HUES48 (cell line): Measurements from ENCODE around the gene NRSN2.

Source experiments
- H3K27ac ChIP-seq: one replicate; pipeline ENCODE4 v1.7.0; 2013; ENCODE audit warnings: low read depth, low read length, inconsistent platforms
- H3K27me3 ChIP-seq: 2 replicates; pipeline ENCODE4 v1.6.1; 2013; ENCODE audit warnings: mild to moderate bottlenecking, low read length; ENCODE audit not compliant: control insufficient read depth, insufficient read depth
- H3K36me3 ChIP-seq: 2 replicates; pipeline ENCODE4 v1.6.1; 2013; ENCODE audit warnings: low read length; ENCODE audit not compliant: control insufficient read depth, insufficient read depth
- H3K4me1 ChIP-seq: 2 replicates; pipeline ENCODE4 v1.6.1; 2013; ENCODE audit warnings: mild to moderate bottlenecking, low read length; ENCODE audit not compliant: control insufficient read depth, insufficient read depth
- H3K4me3 ChIP-seq: 2 replicates; pipeline ENCODE4 v1.5.1; 2013; ENCODE audit warnings: mild to moderate bottlenecking, low read depth, low read length
- H3K9ac ChIP-seq: 2 replicates; pipeline ENCODE4 v1.6.1; 2013; ENCODE audit warnings: mild to moderate bottlenecking, low read depth, low read length, moderate library complexity
- H3K9me3 ChIP-seq: 2 replicates; pipeline ENCODE4 v1.6.1; 2013; ENCODE audit warnings: low read length; ENCODE audit not compliant: control insufficient read depth, insufficient read depth

NRSN2 gene

GRCh38 chr20:346640-347316 is at the start of gene NRSN2:
Gene NRSN2, plus strand, starts transcription at chr20:347111. Its CDS starts 2,533 bp downstream, at chr20:349644.
- Histone ChIP-seq H3K4me3 (peak within 1 kb of the TSS; percentile 83), H3K27me3 (no peaks in the 10 kb centered on the region; the same call in 1 of the 2 replicates), H3K9me3 (no peaks in the 10 kb centered on the region), H3K27ac (peak within 1 kb of the TSS; percentile 98), H3K36me3 (peaks cover 8% of the 10 kb centered on the region; the same call in 1 of the 2 replicates), H3K9ac (peak within 1 kb of the TSS; percentile 81), H3K4me1 (peaks cover 12% of the 10 kb centered on the region)

- Histone ChIP-seq H3K9me3 (no peaks in the 10 kb centered on the region), H3K27me3 (peaks cover 25% of the 10 kb centered on the region), H3K9ac (peak overlapping the region; percentile 88), H3K36me3 (no peaks in the 10 kb centered on the region), H3K27ac (peak overlapping the region; percentile 88), H3K4me3 (peak overlapping the region; percentile 98), H3K4me1 (peaks cover 36% of the 10 kb centered on the region)
Measured at GRCh38 chr20:297925-298775, 48.8 kb upstream of the NRSN2 start.

GRCh38 chr20:298776-299391 is 48.0 kb upstream of the NRSN2 start:
- H3K36me3 ChIP-seq: no peaks in the 10 kb centered on the region
- peak overlapping the region; percentile 22 for H3K9ac ChIP-seq
- H3K4me1 ChIP-seq: peaks cover 36% of the 10 kb centered on the region
- H3K27ac ChIP-seq: no peak overlapping the region
- H3K9me3 ChIP-seq: no peaks in the 10 kb centered on the region
- H3K27me3 ChIP-seq: peaks cover 18% of the 10 kb centered on the region
- H3K4me3 ChIP-seq: peak overlapping the region; percentile 98

- H3K27me3 ChIP-seq: peaks cover 11% of the 10 kb centered on the region
- no peak overlapping the region for H3K9ac ChIP-seq
- no peaks in the 10 kb centered on the region for H3K36me3 ChIP-seq
- H3K4me1 ChIP-seq: peaks cover 36% of the 10 kb centered on the region
- peak overlapping the region; percentile 98 for H3K4me3 ChIP-seq
- peak overlapping the region; percentile 71 for H3K27ac ChIP-seq
- no peaks in the 10 kb centered on the region for H3K9me3 ChIP-seq
Measured at GRCh38 chr20:300345-300990, 46.4 kb upstream of the NRSN2 start.

- H3K4me3 ChIP-seq: no peak overlapping the region
Measured at GRCh38 chr20:301886-302848, 44.7 kb upstream of the NRSN2 start.

GRCh38 chr20:305745-306144 is 41.2 kb upstream of the NRSN2 start:
- Histone ChIP-seq H3K27me3 (no peaks in the 10 kb centered on the region), H3K36me3 (no peaks in the 10 kb centered on the region), H3K9me3 (no peaks in the 10 kb centered on the region), H3K9ac (no peak overlapping the region), H3K4me1 (peaks cover 26% of the 10 kb centered on the region), H3K4me3 (no peak overlapping the region), H3K27ac (no peak overlapping the region)

More at GRCh38 chr20:301886-302848, 44.7 kb upstream of the NRSN2 start:
- H3K27ac ChIP-seq: peak overlapping the region; percentile 18
- H3K9me3 ChIP-seq: no peaks in the 10 kb centered on the region
- H3K36me3 ChIP-seq: no peaks in the 10 kb centered on the region
- no peak overlapping the region for H3K9ac ChIP-seq
- H3K4me1 ChIP-seq: peaks cover 32% of the 10 kb centered on the region
- no peaks in the 10 kb centered on the region for H3K27me3 ChIP-seq

GRCh38 chr20:308427-309038 is 38.4 kb upstream of the NRSN2 start:
- Histone ChIP-seq H3K9me3 (no peaks in the 10 kb centered on the region), H3K27me3 (no peaks in the 10 kb centered on the region), H3K36me3 (no peaks in the 10 kb centered on the region), H3K4me3 (no peak overlapping the region), H3K27ac (no peak overlapping the region), H3K4me1 (peaks cover 13% of the 10 kb centered on the region), H3K9ac (no peak overlapping the region)

GRCh38 chr20:309306-309840 is 37.5 kb upstream of the NRSN2 start:
- peaks cover 13% of the 10 kb centered on the region for H3K4me1 ChIP-seq
- peak overlapping the region; percentile 97 for H3K27ac ChIP-seq
- H3K36me3 ChIP-seq: no peaks in the 10 kb centered on the region
- H3K9me3 ChIP-seq: no peaks in the 10 kb centered on the region
- H3K27me3 ChIP-seq: no peaks in the 10 kb centered on the region
- H3K9ac ChIP-seq: peak overlapping the region; percentile 38
- H3K4me3 ChIP-seq: peak overlapping the region; percentile 64

GRCh38 chr20:309841-310644 is 36.9 kb upstream of the NRSN2 start:
- peak overlapping the region; percentile 38 for H3K9ac ChIP-seq
- peaks cover 13% of the 10 kb centered on the region for H3K4me1 ChIP-seq
- no peaks in the 10 kb centered on the region for H3K36me3 ChIP-seq
- H3K27me3 ChIP-seq: no peaks in the 10 kb centered on the region
- H3K4me3 ChIP-seq: peak overlapping the region; percentile 64
- no peaks in the 10 kb centered on the region for H3K9me3 ChIP-seq
- peak overlapping the region; percentile 97 for H3K27ac ChIP-seq
